Measurements from ENCODE around the gene SH3RF3.

Gene SH3RF3

DNA sequence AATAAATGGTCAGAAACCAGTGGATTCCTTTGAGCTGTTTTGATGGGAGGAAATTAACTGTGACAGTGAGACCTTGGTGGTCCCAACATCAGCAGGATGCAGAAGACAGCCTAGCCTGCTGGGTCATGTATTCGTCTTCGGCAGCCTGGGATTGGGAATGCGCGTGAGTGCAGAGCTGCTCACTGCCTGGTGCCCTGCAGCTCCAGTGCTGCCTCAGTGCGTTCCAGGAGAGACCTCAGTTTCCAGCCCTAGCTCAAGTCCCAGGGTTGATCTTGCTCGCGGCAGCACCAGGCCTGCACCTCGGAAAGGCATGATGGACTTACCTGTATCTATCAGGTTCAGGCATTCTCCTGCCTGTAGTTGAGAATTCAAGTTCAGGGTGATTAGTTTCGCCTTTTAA, 203.9 kb downstream of the SH3RF3 start:
- DNase-seq (ENCODE audit: low read depth in 2 of 2): no peak

GRCh38 chr2:109333414-109334210, 204.6 kb downstream of the SH3RF3 start:
- no peak for DNase-seq (ENCODE audit: low read depth in 2 of 2)

DNA sequence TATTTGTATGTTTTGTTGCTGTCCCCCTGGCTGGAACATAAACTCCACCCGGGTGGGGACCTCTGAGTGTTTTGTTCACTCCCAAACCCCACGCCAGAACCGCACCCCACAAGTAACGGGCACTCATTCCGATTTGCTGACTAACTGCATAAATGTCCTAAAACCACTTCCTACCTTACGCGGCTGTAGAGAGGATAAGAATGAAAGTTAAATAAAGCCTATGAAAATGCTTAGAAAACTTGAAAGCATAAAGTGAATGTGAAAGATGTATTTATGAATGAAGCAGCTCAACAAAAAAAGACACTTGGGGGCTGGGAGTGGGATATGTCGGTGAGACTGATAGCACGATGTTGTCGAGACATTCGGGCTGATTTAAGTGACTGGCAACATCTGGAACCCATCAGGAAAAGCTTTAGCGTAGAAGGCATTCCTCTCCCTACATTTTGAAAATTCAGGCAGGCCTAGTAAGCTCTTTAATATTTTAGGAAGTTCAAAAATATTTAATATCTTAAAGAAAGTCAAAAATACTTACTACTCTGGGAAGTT, 206.7 kb downstream of the SH3RF3 start:
- DNase-seq (ENCODE audit: low read depth in 2 of 2): no peak

- DNase-seq (ENCODE audit: low read depth in 2 of 2): no peak
Measured at GRCh38 chr2:109336296-109336695, 207.3 kb downstream of the SH3RF3 start.

GRCh38 chr2:109337221-109337620, 208.2 kb downstream of the SH3RF3 start:
- no peak for DNase-seq (ENCODE audit: low read depth in 2 of 2)

DNA sequence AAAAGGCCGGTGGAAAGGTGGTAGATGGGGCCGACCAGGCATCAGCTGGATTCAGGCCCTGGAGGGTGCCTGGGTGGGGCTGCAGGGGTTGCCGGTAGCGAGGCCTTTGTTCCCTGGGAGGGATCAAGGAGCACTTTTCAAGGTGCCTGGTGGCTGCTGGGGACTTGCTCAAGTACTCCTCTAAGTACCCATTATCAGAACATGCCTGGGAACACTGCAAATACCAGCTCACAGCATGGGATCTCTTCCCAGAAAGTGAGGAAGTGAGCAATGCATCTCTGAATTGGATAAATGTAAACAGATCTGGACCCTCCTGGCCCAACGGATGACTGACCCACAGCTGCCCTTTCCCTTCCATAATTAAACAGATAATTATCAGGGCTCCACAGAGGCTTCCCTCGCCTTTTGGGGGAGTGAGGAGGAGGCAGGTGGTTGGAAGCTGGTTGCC, 210.5 kb downstream of the SH3RF3 start:
- no peak for DNase-seq (ENCODE audit: low read depth in 2 of 2)

DNA sequence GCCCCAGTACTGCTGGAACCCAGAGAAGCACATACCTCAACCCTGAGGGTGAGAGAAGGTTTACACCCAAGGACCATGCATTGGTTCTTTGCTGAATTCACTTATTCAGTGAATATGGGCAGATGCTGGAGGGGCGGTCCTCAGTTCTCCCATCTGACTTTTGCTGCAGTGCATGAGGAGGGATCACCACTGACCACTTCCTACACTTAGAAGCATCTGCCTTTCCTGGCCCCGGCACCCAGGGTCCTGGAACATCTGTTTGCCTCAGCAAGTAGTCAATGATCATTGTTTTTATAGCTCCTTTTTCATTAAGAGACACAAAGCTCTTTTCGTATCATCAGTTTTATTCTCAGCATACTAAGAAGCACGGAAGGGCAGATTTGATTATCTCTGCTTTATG, 211.4 kb downstream of the SH3RF3 start:
- no peak for DNase-seq (ENCODE audit: low read depth in 2 of 2)

DNA sequence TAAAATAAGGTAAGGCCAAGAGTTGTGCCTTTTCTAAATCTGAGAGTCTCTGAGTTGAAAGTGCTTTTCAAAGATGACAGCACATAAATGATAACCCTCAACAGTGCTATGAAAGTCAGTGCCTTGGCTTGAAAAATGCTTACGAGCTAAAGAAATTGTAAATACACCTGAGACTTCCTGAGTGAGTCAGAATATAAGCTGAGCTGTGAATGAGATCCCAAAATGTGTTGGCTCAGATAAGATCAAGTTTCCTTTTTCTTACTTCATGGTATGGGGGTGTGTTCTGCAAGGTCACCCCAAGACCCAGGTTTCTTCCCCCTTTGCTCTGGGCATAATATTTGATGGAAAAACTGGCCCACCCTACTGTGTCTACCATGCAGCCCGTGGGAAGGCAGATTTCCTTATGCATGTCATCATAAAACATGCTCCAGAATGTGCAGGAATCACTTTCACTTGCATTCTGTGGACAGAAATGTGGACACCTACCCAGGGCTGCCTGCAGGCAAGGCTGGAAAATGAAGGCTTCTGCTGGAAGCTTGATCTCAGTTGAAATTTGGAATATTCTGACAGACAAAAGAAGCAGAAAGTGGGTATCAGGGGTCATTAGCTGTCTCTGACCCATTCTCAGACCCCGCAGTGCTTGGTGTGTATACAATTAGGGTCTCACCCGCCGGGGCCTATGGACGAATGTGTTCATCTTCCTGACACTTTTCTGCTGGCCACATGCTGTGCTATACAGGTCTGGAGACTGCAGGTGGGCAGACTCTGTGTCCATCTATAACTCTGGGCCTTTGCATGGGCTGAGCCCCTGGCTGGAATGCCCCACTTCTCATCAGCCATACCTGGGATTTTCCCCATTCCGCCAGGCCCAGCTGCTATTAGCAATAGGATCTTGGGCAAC, 212.6 kb downstream of the SH3RF3 start:
- DNase-seq (ENCODE audit: low read depth in 2 of 2): no peak

DNA sequence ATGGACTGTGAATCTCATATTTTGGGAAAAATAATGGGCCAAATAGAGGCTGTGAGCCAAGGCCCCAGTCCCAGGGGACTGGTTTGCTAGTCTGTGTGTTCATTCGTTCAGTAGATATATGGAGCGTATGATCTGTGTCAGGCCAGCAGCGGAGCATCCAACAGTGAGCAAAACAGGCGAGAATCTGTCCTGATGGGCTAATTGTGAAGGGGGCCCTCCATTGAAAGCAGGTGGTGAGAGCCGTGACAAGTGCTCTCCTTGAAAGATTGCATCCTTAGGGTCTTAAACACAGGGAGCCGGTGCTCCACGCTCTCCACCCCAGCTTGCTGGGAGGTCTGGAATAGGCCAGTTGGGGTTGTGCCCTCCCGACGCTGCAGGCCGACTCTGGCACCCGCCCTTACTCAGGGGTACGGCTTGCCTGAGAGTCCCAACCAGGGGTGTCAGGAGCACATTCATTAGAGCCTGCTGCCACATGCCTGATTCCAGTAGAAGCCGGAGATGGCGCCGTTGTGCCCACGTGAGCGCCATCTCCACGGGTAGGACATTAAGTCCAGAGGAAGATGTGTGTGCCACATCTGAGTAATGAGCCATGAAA, 213.3 kb downstream of the SH3RF3 start:
- DNase-seq (ENCODE audit: low read depth in 2 of 2): no peak

DNA sequence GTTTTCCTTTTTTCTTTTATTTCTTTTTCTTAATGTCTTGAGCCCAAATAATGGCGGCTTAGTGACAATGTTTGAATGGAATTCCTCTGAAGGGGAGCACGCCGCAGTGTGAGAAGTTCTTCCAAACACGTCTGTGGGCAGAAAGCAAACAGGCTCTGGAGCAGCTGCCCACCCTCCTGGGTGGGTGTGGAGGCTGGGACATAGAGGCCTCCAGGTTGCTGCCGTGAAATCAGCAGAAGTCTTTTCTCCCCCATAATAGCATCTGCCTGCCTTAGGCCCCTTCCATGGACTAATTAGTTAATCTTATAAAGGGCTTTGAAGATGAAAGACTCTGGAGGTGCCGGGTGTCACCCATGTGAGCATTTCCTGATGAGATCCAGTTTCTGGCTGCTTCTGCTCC, 213.9 kb downstream of the SH3RF3 start:
- DNase-seq (ENCODE audit: low read depth in 2 of 2): no peak

GRCh38 chr2:109343460-109343859, 214.5 kb downstream of the SH3RF3 start:
- DNase-seq (ENCODE audit: low read depth in 2 of 2): no peak

GRCh38 chr2:109344270-109344805, 215.3 kb downstream of the SH3RF3 start:
- DNase-seq (ENCODE audit: low read depth in 2 of 2): no peak

DNA sequence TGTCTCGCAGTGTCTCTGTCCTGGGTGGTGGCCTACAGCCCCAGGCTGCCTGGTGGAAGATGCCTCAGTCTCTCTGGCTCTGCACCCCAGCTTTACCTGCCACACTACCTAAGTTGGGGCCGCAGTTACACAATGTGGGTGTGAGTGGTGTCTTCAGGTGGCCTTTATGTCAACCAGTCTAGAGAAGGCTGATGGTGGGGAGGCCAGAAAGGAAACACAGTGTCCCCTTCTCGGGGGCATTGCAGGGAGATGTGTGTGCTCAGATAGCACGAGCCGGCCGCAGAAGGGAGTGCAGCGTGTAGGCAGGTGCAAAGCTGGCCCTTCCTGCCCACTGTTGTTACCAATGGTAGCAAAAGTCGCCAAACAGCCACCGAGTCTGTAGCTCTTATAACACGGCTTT, 216.1 kb downstream of the SH3RF3 start:
- DNase-seq (ENCODE audit: low read depth in 2 of 2): no peak

DNA sequence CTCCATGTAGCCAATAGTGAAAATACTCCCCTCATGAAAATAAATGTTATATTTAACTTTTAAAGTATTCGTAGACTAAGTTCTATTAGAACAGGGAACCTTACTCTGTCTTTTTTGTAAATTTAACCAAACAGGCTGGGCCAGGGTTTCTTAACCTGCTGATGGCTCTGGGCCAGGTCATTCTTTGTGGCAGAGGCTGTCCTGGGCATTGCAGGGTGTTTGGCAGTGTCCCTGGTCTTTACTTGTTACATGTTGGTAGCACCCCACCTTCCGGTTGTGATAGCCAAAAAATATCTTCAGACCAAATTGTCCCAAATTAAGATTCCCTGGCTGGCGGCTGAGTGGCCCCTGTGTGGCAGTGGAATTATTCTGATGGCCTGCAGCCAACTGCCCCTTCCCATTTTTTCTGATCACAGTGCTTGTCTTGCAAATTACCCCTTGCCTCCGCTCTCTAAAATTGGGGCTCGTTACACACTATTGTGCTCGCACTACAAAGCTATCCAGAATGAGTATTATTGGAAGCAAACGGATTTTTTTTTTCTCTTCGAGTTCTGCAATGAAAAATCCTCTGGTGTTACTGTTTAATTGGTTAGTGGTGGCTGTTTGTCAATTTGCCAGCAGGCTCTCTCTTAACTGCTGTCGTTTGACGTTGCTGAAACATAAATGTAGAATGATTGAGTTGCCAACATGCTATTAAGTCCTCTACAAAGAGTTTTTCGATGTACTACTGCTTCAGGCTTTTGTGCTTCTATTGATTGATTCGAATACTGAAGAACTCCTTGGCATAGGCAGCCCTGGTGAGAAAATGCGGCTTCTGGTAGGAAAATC, 216.9 kb downstream of the SH3RF3 start:
- DNase-seq (ENCODE audit: low read depth in 2 of 2): no peak

DNA sequence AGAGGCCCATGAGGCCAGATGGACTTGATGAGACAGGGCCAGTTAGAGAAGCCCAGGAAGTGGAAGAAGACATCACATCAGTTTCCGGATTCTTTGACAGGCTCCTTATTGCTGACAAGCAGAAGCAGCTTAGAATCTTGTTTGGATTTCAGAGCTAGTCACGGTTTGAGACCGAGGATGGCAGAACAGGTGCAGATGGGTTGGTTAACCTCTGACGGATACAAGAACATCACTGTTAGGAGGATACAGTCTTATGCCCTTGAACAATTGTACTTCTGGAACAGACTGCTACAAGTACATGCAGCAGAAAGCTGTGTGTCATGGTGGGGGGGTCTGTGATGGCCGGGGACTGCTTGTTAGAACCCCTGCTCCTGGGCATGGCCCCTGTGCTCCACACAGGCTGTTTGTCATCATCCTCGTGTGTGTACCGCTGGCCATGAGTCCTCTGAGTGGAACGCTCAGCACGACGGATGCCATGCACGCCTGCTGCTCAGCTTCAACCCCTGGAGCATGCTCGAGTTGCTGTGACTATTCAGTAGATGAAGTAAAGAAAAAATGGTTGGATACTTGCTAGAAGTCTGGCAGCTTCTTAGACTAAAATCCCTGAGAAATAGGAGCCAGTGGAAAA, 217.7 kb downstream of the SH3RF3 start:
- no peak for DNase-seq (ENCODE audit: low read depth in 2 of 2)

- no peak for DNase-seq (ENCODE audit: low read depth in 2 of 2)
Measured at GRCh38 chr2:109347626-109348025, 218.6 kb downstream of the SH3RF3 start.

- DNase-seq (ENCODE audit: low read depth in 2 of 2): no peak
Measured at GRCh38 chr2:109348190-109348589, 219.2 kb downstream of the SH3RF3 start.

DNA sequence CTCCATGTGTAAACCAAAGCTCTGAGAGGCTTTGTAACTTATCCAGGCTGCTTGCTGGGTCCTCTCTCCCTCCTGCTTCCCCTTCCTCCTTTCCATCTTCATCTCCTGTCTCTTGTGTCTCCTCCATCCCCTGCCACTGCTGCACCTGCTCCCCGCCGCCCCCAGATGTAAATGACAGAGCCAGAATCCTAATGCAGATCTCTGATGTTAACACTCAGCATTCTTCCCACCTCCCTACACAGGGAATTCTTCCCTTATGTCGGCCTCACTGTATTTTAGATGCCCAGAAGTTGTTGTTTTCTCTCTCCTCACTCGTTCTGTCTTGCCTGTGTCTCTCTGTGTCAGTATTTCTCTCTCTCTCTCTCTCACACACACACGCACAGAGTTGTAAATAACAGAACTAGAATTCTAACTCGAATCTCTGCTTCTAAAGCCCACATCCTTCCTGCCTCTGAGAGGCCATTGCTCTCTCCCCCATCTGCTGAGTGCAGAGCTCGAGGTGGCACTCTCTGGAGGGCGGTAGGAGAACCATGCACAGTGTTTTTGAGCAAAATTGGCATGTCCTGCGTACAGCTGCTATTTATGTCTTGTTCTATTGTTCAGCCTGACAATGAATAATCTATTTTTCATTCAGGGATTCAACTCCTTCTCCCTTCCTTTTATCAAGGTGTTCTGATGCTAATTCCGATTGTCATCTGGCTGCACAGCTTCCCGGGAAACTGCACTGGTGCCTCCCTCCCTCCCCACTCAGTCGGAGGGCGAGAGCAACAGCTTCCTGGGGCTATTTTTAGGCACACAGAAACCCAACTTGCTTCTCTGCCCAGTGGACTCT, 219.9 kb downstream of the SH3RF3 start:
- DNase-seq (ENCODE audit: low read depth in 2 of 2): no peak

Measured in stimulated activated CD8-positive, alpha-beta memory T cell treated with anti-CD3 and anti-CD28 coated beads, Interleukin-7, amount 100 ng/mL, for 4 hours (primary cell).